NCI-H524 treated with DMSO at 0.1 percent for 48 hours (cell line): ENCODE measurements around the gene C14orf180.
"Not testable (repeated sequence)": the region's sequence is repeated elsewhere in the genome, so short reads cannot be mapped to it uniquely, and the experiment has no call there.

ENCODE experiments used
- DNase-seq: peaks from one replicate; lab custom pipeline; 2025; lab: John Stamatoyannopoulos, UW

Gene C14orf180

GRCh38 chr14:104578321-104578720 lies 1.2 kb upstream of the C14orf180 start:
- no peak for DNase-seq

- DNase-seq: not testable (repeated sequence)
These were observed 375 bp downstream of the C14orf180 start for GRCh38 chr14:104579939-104580338.

- DNase-seq: no peak
These were observed 1.4 kb downstream of the C14orf180 start for GRCh38 chr14:104580961-104581360.

- no peak for DNase-seq
These were observed 2.0 kb downstream of the C14orf180 start for GRCh38 chr14:104581521-104581920.

- DNase-seq: no peak
These were observed 2.4 kb downstream of the C14orf180 start for GRCh38 chr14:104582005-104582404.

GRCh38 chr14:104582662-104583061 lies 3.1 kb downstream of the C14orf180 start:
- no peak for DNase-seq

- no peak for DNase-seq
These were observed 4.1 kb downstream of the C14orf180 start for GRCh38 chr14:104583424-104584306.

GRCh38 chr14:104584557-104584956 lies 5.0 kb downstream of the C14orf180 start:
- DNase-seq: no peak

- DNase-seq: no peak
These were observed 6.6 kb downstream of the C14orf180 start for GRCh38 chr14:104585966-104586697.

- no peak for DNase-seq
These were observed 7.5 kb downstream of the C14orf180 start for GRCh38 chr14:104586832-104587620.

GRCh38 chr14:104587641-104588040 lies 8.1 kb downstream of the C14orf180 start:
- no peak for DNase-seq

GRCh38 chr14:104588066-104588857 lies 8.7 kb downstream of the C14orf180 start:
- no peak for DNase-seq

GRCh38 chr14:104589338-104590195 lies 10.0 kb downstream of the C14orf180 start:
- no peak for DNase-seq

- DNase-seq: no peak
These were observed 10.8 kb downstream of the C14orf180 start for GRCh38 chr14:104590240-104590965.

GRCh38 chr14:104591031-104591430 lies 11.5 kb downstream of the C14orf180 start:
- DNase-seq: no peak

GRCh38 chr14:104591506-104592291 lies 12.1 kb downstream of the C14orf180 start:
- DNase-seq: no peak

- no peak for DNase-seq
These were observed 12.7 kb downstream of the C14orf180 start for GRCh38 chr14:104592292-104592672.

- DNase-seq: no peak
These were observed 13.2 kb downstream of the C14orf180 start for GRCh38 chr14:104592785-104593184.

- DNase-seq: no peak
These were observed 13.7 kb downstream of the C14orf180 start for GRCh38 chr14:104593241-104593701.
